Endometrium (tissue), 2 donors: ENCODE results near the gene ENKUR.

ENCODE experiments used
- FAIRE-seq: peaks from 2 replicates; lab custom pipeline; 2012; peaks lifted over from hg19 to GRCh38; lab: Jason Lieb, UNC
- donor health status: control.
- donor health status: control.

ENKUR gene

DNA sequence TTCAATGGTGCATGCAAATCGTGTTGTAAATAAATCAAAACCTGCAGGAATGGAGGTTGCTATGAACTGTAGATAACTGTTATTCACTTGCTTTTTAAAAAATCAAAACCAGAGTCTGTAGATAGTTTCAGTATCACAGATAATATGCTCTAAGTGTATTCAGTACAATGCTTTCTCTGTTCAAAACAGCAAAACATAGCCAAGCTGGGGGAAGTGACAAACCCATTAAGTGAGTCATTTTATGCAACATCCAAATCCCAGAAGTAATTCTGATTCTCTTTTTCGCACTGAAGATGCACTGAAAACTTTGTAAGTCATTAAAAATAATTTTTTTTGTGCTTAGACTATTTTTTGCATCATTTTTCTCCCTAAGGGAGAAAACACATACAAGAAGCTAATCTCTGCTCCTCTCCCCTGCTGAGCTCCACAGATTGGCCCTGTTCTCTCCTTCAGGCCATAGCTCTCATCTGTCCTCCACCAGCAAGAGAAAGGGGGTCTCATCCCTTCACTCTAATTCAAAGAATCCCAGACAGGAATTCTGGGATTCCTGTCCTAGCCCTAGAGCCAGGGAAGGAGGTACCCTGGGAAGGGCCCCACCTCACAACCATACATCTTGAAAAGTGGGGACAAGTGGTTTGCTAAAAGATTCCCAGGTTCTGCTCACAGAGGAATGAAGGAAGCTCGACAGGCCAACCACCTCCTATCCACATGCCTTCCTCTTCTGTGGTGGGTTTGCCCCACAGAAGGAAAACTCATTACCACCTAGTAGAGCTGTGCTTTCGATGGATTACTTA is 68.5 kb downstream of the ENKUR start:
- no peak for FAIRE-seq

DNA sequence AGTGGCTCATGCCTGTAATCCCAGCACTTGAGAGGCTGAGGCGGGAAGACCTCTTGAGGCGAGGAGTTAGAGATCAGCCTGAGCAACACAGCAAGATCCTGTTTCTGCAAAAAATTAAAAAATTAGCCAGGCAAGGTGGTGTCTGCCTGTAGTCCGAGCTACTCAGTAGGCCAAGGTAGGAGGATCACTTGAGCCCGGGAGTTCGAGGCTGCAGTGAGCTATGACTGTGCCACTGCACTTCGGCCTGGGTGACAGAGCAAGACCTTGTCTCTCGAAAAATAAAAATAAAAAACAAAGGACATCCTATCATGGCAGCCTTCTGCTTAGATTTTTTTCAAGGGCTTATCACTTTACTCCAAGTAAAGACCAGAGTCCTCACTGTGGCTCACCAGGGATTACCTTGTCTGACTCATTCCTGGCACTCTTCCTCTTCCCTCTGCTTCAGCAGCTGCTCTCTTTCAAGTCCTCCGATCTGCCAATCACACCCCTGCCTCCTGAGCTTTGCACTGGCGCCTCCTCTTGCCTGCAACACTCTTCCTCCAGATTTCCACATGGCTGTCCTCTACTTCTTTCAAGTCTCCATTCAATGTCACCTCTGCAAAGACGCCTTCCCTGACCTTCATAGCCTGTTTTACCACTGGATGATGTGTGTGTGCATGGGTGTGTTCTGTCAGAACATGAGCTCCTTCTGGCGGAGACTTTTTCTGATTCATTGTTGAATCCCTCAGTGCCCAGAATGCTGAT is 71.3 kb downstream of the ENKUR start:
- FAIRE-seq = no peak

DNA sequence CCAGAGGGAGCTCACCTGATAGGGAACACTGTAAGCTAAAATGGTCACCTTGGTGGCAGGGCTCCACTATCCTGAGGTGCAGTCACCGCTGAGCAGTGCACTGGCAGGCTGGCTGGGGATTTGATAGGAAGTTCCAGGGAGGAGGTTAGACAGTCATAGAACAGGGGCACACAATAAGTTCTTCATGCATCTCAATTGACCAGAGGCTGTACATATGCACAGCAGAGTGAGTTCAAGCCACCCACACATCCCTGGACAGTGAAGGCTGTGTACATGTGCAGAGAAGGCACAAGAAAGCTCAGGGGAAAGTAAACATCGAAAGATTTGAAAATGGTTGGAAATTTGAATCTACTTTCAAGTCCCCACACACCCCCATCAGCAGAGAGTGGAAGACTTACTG is 77.4 kb downstream of the ENKUR start:
- no peak for FAIRE-seq

DNA sequence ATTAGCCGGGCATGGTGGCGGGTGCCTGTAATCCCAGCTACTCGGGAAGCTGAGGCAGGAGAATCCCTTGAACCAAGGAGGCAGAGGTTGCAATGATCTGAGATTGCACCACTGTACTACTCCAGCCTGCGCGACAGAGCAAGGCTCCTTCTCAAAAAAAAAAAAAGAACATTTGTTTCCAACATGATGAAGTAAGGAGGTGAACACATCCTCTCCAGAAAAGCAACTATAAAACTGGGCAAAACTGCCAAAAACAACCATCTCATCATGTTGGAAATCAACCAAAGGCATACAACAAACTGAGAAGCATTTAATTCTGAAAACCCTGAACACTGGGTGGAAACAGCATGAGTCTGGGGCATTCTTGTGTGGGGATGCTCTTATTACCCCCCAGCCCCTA is 77.9 kb downstream of the ENKUR start:
- FAIRE-seq = no peak

DNA sequence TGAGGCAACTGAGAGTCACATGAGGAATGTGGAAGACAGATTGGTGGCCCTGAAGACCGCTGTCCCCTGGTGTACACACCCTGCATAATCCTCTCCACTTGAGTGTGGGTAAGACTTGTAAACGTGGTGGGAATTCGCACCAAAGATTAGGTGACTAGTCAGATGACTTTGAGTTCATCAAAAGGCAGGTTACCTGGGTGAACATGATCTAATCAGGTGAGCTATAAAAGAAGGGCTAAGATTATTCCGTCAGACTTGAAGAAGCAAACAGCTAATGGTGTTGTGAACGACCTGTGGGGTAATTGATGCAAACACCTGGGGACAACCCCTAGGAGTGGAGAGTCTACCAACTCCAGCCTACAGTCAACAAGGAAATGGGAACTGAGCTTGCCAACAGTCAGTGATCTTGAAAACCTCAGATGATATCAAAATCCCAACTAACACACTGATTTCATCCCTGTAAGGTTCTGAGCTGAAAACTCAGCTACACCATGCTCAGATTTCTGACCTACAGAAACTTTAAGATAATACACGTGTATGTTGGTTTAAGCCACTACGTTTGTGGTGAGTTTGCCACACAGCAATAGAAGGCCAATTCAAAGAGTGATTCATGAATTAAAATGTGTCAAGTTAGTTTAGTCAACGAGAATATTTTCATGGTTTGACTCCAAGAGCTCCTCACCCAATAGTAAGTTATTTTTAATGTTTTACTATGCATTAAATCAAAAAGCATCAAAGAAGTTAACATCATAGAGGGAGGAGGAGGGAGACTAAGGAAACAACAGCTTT is 80.3 kb downstream of the ENKUR start:
- FAIRE-seq = no peak
